Vagina (tissue), 2 donors: Measurements from ENCODE around the gene PRRG1.

Experiments used
- CTCF ChIP-seq, 3 experiments: fragments of 450-650 bp in 2 of 3; fragments of 200-600 bp in 1 of 3; sonication (generic) in 1 of 3; IDR thresholded peaks; one replicate each; pipeline ENCODE4 v1.5.1; 2017 to 2019; ENCODE audit warnings: antibody characterized with exemption in 3 of 3, mild to moderate bottlenecking in 2 of 3, moderate library complexity in 2 of 3
- POLR2A ChIP-seq, 2 donors: fragments of 450-650 bp; IDR thresholded peaks; one replicate each; pipeline ENCODE4 v1.6.1; 2017; ENCODE audit warnings: antibody characterized with exemption in 2 of 2, mild to moderate bottlenecking in 2 of 2, moderate library complexity in 2 of 2
- POLR2AphosphoS5 ChIP-seq, 2 donors: sonication (generic); formaldehyde crosslinking; IDR thresholded peaks; one replicate each; pipeline ENCODE4 v1.9.0; 2017; ENCODE audit warnings: antibody characterized with exemption in 2 of 2, mild to moderate bottlenecking in 2 of 2, low read depth in 1 of 2; ENCODE audit not compliant: insufficient read depth in 1 of 2

GRCh38 chrX:37353646-37354045, 4.5 kb downstream of the PRRG1 start:
- TF ChIP-seq CTCF (IDR thresholded peaks at IDR 0.05), result no peak
- TF ChIP-seq POLR2A (IDR thresholded peaks at IDR 0.05), result no peak
- TF ChIP-seq POLR2AphosphoS5 (IDR thresholded peaks at IDR 0.05; ENCODE audit: insufficient read depth in 1 of 2, low read depth in 1 of 2), result no peak
